Stimulated activated CD8-positive, alpha-beta memory T cell treated with anti-CD3 and anti-CD28 coated beads, Interleukin-12 subunit alpha, Interleukin-12 subunit beta, amount 100 ng/mL, for 24 hours (primary cell): ENCODE data around the gene USP30.

Source experiments
- DNase-seq: peaks from one replicate; pipeline ENCODE4 v3.0.0-alpha.2; 2020; ENCODE audit errors: extremely low read depth

The USP30 gene

GRCh38 chr12:109126784-109127183, 74.4 kb downstream of the USP30 start:
- DNase-seq: no peak

- DNase-seq: no peak
Measured at GRCh38 chr12:109127533-109128242, 75.3 kb downstream of the USP30 start.

GRCh38 chr12:109130297-109131153, 78.1 kb downstream of the USP30 start:
- no peak for DNase-seq

GRCh38 chr12:109131154-109132050, 79.0 kb downstream of the USP30 start:
- no peak for DNase-seq

- no peak for DNase-seq
Measured at GRCh38 chr12:109134186-109134917, 82.0 kb downstream of the USP30 start.

- no peak for DNase-seq
Measured at GRCh38 chr12:109137055-109137454, 84.7 kb downstream of the USP30 start.
